HL-60/S4 treated with retinoic acid at 250 ng/mL for 4 days and 3 days (cell line): ENCODE results near the gene LIN7B.
"Not testable (repeated sequence)": the region's sequence is repeated elsewhere in the genome, so short reads cannot be mapped to it uniquely, and the experiment has no call there.

Source experiments
- in situ Hi-C: fragments of 300-500 bp; cut with MboI; formaldehyde crosslinking; loops from 2 replicates; pipeline ENCODE4 v1.7.0; 2022; ENCODE audit warnings: low sequenced_read_pairs

Gene LIN7B

DNA sequence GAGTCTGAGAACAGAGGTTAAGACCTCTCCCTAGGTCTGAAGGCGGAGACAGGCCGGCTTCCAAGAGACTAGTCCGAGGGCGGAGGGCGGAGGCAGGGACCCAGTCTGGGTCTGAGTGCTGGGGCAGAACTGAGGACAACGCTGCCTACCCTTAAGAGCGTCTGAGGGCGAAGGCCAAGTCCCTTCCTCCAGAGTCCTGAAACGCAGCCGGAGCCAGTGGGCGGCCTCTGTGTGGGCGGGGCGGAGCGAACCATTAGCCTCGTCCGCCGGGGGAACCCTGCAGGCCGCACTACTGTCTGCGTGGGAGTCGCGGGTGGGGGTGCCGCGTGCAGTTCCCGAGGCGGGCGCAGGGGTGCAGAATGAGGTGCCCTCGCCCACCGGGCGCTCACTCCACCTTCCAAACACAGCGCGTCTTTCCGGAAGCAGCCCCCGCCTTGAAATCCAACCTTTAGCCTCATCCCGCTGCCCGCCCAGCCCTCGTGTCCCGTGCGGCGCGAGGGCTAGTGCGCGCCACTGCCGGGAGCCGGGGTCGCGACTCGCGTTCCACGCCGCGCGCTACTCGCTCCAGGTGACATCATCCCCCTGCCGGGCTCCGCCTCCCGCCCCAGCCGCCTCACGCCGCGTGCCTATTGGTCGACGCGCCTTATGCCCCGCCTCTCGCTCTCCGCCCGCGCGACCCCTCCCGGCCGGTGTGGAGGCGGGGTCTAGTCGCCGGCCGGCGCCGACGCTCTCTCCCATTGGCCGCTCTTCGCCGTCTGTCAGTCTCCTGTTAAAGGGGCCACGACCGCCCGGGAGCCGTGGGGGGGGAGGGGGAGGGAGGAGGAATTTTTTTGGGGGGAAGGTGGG, 4.6 kb downstream of the LIN7B start, which contains the start of gene C19orf73:
Gene C19orf73, minus strand, starts transcription at position 579 of the 846 bp plus-strand sequence. Its CDS starts 121 bp downstream, at position 458.
- in situ Hi-C loops = no loop called here

DNA sequence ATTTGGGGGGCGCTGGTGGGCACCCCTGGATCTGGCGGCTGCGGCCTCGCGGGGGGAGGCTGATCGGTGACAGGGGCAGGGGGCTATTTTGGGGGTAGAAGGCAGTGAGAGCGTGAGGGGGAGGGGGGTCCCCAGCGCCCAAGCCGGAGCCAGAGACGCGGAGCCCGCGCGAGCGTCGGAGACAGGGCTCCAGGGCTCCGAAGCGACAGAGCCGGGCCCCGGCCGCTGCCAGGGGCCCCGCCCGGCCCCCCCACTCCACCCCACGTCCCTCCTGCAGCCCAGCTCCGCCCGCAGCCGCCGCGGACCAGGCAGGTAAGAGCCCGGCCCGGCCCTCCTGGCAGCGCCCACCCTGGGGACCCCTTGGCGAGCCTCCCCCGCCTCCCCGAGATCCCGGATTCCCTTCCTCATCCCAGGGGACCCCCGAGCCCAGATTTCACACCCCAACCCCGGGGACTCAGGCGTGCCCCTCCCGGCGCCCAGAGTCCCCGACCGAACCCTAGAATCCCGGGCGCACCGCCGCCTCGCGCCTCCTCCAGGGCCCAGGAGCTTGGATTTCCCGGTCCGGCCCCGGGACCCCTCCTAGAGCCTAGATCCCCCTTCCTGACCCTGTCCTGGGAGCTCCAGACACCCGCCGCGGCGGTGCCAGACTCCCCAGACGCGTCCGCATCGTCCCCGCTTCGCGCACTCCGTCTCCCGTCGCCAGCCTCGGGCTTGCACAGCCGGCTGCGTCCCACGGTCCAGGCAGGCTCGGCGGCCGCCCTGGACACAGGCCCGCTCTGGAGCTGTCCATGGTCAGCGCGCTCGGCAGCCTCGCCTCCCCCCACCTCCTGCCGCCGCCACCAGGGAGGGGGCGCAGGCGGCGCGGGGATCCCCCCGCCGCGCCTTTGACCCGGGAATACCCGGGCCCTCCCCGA, 5.5 kb downstream of the LIN7B start, which contains the start of gene PPFIA3:
Gene PPFIA3, plus strand, starts transcription at position 134 of the 914 bp plus-strand sequence. CDS start 8,330 bp downstream, outside the sequence.
- in situ Hi-C loops = no loop called here

DNA sequence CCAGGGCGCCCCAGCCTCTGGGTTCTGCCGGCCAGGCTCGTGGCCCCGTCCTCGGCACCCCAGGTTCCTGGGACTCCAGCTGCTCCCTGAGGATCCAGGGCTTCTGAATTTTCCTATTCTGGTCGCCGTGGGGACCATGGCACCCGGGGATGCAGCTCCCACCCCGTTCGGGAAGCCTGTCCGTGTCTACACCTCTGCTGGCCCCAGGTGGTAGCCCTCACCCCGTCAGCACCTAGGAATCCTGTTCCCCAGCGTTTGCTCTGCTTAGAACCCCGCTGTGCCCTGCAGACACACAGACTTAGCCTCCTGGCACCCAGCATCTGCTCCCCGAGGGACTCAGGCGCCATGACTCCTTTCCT, 6.1 kb downstream of the LIN7B start:
- in situ Hi-C loops = no loop called here

DNA sequence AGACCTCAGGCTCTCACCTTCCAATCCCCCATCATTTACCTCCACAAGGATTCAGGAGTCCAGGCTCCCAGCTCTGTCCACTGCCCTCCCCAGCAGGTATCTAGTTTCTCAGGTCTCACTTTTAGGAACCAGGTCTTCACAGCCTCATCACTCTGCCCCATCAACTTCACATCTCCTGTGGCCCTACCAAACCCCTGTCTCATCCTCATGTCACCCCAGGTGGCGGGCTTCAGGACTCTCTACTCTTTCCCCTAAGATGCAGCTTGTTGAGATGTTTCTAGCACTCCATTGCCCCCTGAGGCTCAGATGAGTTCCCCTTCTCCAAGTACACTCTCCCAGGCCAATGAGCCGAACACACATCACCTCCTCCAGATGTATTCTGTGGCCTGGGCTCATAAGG, 6.7 kb downstream of the LIN7B start:
- in situ Hi-C loops = no loop called here

DNA sequence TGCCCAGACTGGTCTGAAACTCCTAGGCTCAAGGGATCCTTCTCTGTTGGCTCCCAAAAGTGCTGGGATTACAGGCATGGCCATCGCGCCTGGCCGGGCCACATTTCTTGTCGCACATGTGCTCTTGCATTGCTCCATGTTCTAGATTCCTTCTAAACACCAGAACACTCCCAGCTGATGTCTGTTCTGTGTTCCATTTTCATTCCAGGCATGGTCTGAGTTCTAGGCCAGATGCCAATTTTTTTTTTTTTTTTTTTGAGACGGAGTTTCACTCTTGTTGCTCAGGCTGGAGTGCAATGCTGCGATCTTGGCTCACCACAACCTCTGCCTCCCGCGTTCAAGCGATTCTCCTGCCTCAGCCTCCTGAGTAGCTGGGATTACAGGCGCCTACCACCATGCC, 7.7 kb downstream of the LIN7B start:
- in situ Hi-C loops = not testable (repeated sequence)

DNA sequence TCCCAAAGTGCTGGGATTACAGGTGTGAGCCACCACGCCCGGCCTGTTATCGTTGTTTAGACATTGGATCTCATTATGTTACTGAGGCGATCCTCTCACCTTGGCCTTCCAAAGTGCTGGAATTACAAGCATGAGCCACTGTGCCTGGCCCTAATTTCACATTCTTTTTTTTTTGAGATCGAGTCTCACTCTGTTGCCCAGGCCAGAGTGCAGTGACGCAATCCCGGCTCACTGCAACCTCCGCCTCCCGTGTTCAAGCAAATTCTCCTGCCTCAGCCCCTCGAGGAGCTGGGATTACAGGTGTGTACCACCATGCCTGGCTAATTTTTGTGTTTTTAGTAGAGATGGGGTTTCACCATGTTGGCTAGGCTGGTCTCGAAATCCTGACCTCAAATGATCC, 9.1 kb downstream of the LIN7B start:
- in situ Hi-C loops = not testable (repeated sequence)

DNA sequence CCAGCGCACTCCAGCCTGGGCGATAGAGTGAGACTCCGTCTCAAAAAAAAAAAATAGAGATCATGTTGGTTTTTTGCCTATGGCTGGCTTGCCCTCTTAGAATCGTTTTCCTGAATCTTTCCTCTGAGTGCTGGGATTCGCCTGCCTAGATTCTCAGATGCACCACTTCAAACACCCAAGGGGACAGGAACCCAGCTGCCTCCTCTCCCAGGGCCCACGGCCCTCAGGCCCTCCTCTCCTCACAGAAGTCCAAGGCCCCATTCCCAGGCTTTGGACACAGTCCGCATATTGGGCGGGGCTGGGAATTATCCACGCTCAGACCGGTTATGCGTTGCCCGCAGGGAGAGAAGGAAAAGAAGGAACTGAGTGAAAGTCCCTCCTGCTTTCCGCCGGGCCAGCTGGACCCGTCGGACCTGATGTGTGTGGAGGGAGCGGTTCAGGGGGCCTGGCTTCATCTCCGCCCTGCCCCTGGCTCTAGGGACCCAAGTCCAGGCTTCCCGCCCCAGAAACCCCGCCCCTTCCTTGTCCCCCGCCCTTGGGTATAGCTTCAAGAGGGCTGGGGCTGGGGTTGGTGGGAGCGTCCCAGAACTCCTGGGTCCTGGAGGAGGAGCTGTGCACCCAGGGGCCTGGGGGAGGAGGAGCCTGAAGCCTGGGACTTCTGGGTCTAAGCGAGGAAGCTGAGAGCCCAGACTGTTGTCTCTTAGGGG, 11.0 kb downstream of the LIN7B start:
- in situ Hi-C loops = no loop called here

DNA sequence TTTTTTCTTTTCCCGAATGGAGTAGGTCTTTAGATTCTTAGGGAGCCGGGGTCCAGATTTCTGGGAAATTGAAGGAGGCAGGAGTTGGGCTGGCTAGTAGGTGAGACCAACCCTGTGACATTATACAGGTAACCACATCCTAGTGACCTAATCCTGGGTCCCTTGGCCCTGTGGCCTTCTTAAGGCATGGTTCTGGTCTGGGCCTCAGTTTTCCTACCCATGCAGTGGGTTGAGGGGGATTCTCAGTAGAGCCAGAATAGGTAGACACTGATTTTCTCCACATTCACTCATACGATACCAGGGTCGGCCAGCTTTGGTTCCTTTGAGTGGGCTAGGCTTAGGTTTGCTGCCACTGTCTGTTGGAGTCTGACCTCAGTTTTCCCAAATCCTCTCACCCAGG, 12.4 kb downstream of the LIN7B start:
- in situ Hi-C loops = no loop called here

DNA sequence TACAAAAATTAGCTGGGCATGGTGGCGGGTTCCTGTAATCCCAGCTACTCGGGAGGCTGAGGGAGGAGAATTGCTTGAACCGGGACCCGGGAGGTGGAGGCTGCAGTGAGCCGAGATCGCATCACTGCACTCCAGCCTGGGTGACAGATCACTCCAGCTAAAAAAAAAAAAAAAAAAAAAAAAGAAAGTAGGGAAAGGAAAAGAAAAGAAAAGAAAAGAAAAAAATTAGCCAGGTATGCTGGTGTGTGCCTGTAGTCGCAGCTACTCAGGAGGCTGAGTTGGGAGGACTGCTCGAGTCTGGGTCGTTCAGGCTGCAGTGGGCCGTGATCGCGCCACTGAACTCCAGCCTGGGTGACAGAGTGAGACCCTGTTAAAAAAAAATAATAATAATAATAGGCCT, 13.1 kb downstream of the LIN7B start:
- in situ Hi-C loops = not testable (repeated sequence)

DNA sequence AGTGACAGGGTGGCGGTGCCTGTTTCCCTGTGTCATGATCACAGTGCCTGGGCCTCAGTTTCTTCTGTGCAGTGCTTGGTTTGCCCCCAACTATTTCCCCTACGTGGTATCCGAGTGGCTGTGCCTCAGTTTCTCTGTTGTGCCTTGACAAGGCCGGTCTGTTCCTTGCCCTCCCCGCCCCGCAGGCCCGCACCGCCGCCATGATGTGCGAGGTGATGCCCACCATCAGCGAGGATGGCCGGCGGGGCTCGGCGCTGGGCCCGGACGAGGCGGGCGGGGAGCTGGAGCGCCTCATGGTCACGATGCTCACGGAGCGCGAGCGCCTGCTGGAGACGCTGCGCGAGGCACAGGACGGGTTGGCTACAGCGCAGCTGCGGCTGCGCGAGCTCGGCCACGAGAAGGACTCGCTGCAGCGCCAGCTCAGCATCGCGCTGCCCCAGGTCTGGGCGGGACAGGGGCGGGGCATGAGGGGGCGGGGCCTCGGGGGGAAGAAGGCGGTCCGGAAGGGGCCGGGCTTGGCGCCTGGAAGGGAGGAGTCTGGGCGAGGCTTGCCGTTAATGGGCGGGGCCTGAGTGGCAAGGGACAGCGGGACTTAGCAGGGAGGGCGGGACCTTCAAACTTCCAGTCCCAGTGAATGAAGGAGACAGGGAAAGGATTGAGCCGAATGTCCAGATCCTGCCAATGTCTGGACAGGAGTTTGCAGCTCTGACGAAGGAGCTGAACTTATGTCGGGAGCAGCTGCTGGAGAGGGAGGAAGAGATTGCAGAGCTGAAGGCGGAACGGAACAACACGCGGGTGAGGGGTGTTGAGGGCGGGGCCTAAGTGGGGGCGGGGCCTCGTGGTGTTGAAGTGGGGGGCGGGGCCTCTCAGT, 13.7 kb downstream of the LIN7B start:
- in situ Hi-C loops = no loop called here

DNA sequence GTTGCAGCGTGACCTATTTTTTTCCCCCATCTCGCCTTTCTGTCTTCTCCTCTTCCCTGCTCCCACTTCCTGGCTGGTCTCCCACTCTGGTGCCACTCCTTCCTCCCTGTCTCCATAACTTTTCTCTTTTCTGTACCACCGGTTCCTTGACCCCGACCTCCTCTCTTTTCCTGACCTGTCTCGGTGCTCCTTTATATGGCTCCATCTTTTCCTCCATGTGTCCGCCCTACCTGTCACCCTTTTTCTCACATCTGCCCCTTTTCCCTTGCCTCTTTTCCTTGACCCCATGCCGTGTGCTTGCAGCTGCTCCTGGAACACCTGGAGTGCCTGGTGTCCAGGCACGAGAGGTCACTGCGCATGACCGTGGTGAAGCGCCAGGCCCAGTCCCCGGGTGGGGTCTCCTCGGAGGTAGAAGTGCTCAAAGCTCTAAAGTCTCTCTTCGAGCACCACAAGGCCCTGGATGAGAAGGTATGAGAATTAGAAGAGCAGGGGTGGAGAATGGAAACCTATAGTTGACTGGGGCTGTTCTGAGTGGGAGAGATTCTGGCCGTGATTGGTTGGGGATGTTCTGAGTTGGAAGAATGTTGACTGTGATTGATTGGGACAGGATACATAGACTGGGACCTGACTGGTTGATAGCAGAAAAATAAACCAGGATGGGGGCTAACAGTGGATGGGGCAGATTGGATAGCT, 14.5 kb downstream of the LIN7B start:
- in situ Hi-C loops = no loop called here

DNA sequence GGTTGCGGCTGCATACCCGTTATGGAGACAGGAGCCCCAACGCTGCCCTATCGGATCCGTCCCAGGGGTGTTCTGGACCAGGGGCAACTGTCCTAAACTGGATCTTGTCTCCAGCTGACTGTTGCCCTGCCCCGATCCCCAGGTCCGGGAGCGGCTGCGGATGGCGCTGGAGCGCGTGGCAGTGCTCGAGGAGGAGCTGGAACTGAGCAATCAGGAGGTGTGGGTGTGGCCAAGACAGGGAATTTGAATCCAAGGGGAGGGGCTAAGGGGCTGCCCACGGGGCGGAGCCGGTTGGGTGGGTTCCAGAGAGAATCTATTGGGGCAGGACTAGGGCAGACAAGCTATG, 15.0 kb downstream of the LIN7B start:
- in situ Hi-C loops = no loop called here

DNA sequence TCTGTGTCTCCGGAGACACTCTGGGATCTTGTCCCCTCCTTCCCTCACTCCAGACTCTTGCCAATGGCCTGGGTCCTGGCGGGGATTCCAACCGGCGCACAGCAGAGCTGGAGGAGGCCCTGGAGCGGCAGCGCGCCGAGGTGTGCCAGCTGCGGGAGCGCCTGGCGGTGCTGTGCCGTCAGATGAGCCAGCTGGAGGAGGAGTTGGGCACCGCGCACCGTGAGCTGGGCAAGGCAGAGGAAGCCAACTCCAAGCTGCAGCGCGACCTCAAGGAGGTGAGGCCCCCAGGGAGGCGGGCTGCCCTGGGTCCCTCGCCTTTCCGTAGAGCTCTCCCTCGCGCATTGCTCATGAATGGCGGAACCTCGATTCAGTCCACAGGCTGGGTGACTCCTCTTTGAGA, 16.2 kb downstream of the LIN7B start:
- in situ Hi-C loops = no loop called here

DNA sequence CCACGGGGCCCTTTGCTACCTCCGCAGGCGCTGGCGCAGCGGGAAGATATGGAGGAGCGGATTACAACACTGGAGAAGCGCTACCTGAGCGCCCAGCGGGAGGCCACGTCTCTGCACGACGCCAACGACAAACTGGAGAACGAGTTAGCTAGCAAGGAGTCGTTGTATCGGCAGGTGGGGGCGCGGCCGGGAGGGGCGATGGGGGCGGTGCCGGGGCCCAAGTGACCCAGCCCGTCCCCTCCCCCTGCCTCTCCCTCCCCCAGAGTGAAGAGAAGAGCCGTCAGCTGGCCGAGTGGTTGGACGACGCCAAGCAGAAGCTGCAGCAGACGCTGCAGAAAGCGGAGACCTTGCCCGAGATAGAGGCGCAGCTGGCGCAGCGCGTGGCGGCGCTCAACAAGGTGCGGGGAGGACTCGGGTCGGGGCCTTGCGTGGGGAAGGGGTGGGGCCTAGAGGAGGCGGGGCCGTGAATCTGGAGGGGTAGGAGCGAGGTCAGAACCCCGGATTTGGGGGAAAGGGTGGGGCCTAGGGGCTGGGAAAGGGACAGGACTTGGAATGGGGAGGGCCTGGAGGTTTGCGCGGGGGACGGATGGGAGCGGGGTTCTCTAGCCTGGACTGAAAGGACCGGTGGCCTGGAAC, 18.9 kb downstream of the LIN7B start:
- in situ Hi-C loops = no loop called here

DNA sequence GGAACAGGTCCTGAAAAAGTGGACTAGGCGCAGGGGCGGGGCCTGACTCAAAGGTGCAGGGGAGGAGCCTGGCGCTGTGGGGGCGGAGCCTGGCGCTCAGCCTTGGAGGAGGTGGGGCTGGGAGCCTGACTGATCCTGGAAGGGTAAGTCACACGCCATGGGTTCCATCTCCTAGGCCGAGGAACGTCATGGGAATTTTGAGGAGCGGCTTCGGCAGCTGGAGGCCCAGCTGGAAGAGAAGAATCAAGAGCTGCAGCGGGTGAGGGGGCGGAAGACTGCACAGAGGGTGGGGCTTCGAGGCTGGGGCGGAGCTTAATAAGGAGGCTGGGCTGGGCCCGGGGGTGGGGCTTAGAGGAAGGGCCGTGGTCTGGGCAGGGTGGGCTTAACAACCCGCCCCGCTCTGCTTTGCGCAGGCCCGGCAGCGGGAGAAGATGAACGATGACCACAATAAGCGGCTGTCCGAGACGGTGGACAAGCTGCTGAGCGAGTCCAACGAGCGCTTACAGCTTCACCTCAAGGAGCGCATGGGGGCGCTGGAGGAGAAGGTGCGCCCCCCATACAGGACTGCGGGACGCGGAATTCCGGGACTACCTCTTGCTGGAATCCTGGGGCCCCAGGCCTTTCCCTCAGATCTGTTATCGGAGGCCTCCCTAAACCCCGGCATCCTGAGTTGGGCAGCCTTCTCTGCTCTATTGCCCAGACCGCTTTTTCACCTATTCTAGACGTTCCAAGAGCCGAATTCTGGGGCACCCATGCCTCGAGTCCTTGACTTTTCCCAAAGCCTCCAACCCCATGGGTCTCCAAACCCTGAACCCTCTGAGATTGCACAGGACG, 19.7 kb downstream of the LIN7B start:
- in situ Hi-C loops = no loop called here

DNA sequence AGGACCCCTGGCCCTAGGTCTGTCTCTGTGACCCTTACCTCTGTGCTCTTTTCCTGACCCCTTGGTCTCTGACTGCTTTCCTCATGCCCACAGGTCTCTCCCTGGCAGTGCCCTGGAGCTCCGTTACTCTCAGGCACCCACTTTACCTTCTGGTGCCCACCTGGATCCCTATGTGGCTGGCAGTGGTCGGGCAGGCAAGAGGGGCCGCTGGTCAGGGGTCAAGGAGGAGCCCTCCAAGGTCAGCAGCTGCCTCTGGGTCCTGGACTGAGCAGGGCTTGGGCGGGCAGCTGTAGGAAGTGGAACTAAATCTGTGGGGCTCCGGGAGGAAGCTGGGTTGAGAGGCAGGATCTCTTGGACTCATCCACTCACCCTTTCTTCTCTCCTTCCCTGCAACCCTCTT, 21.5 kb downstream of the LIN7B start:
- in situ Hi-C loops = no loop called here

DNA sequence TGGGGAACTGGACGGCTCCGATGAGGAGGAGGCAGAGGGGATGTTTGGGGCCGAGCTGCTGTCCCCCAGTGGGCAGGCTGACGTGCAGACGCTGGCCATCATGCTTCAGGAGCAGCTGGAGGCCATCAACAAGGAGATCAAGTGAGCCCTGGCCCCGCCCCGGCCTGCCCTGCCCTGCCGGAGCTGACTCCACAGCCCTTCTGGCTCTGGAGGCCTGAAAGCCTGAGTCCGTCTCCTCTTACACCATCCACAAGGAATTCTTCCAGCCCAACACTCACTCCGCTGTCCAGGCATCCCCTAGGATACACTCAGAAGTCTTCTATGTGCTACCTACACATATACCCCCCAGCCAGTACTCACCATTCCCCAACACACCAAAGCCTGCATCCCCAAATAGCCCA, 22.6 kb downstream of the LIN7B start:
- in situ Hi-C loops = no loop called here

DNA sequence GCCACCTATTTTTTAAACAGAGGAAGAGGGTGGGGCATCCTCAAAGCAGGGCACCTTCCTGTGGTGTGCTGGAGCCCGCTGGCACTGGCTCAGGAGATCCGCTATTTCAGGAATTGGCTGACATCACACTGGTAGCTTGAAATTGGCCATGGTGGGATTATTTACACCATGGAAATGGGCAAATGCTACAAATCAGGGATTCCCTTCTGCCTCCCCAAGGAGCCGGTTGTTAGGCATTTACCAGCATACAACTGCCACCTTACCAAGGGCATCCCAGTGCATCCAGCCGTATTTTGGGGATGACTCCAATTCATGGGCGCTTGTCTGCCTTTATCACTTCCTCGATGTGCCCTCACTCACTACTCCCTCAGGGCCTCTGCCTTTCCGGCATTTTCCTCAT, 26.8 kb downstream of the LIN7B start:
- in situ Hi-C loops = no loop called here
